Measurements from ENCODE around the gene KIAA0825.

DNA sequence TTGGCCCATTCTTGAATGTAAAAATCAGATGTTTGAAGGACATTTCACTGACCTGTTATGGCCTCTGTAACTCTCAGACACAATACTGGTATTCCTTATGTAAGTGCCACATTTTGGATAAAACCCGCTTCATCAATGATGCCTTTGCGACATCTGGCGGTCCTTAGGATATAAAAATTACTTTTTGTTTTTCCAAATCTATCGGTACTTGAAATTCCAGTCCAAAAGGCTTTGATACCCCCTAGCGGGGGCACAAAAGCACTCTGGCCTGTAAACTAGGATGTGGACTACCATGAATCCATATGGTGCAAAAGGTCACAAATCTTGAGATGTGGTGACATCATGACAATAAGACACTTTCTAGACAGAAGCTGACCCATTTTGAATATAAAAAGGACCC, 291.8 kb downstream of the KIAA0825 start:
- TF ChIP-seq POLR2AphosphoS5 (IDR thresholded peaks at IDR 0.05; ENCODE audit: low read depth, low read length) (no peak), SIN3A (IDR thresholded peaks at IDR 0.05; ENCODE audit: borderline replicate concordance, insufficient read depth, low read depth, low read length) (no peak)
- TF ChIP-seq, protein P1, sequence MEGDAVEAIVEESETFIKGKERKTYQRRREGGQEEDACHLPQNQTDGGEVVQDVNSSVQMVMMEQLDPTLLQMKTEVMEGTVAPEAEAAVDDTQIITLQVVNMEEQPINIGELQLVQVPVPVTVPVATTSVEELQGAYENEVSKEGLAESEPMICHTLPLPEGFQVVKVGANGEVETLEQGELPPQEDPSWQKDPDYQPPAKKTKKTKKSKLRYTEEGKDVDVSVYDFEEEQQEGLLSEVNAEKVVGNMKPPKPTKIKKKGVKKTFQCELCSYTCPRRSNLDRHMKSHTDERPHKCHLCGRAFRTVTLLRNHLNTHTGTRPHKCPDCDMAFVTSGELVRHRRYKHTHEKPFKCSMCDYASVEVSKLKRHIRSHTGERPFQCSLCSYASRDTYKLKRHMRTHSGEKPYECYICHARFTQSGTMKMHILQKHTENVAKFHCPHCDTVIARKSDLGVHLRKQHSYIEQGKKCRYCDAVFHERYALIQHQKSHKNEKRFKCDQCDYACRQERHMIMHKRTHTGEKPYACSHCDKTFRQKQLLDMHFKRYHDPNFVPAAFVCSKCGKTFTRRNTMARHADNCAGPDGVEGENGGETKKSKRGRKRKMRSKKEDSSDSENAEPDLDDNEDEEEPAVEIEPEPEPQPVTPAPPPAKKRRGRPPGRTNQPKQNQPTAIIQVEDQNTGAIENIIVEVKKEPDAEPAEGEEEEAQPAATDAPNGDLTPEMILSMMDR (IDR thresholded peaks at IDR 0.05), result peak; percentile 40
- TF ChIP-seq, protein P2, sequence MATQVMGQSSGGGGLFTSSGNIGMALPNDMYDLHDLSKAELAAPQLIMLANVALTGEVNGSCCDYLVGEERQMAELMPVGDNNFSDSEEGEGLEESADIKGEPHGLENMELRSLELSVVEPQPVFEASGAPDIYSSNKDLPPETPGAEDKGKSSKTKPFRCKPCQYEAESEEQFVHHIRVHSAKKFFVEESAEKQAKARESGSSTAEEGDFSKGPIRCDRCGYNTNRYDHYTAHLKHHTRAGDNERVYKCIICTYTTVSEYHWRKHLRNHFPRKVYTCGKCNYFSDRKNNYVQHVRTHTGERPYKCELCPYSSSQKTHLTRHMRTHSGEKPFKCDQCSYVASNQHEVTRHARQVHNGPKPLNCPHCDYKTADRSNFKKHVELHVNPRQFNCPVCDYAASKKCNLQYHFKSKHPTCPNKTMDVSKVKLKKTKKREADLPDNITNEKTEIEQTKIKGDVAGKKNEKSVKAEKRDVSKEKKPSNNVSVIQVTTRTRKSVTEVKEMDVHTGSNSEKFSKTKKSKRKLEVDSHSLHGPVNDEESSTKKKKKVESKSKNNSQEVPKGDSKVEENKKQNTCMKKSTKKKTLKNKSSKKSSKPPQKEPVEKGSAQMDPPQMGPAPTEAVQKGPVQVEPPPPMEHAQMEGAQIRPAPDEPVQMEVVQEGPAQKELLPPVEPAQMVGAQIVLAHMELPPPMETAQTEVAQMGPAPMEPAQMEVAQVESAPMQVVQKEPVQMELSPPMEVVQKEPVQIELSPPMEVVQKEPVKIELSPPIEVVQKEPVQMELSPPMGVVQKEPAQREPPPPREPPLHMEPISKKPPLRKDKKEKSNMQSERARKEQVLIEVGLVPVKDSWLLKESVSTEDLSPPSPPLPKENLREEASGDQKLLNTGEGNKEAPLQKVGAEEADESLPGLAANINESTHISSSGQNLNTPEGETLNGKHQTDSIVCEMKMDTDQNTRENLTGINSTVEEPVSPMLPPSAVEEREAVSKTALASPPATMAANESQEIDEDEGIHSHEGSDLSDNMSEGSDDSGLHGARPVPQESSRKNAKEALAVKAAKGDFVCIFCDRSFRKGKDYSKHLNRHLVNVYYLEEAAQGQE (IDR thresholded peaks at IDR 0.05; ENCODE audit: insufficient read depth in 1 of 2, low read depth in 2 of 2, low read length in 1 of 2), result no peak

Data from Panc1 (cell line).